Activated naive CD8-positive, alpha-beta T cell treated with anti-CD3 and anti-CD28 coated beads, Interleukin-2, amount 50 U/mL, for 24 hours (primary cell): ENCODE results near the gene HDAC3.

Source experiments
- ATAC-seq: fragments of 150-1000 bp; cut with Tn5 transposase; one replicate; pipeline ENCODE4 v1.10.0; 2021
- DNase-seq: peaks from one replicate; pipeline ENCODE4 v3.0.0; 2021
- H3K27ac Mint-ChIP-seq: one replicate; pipeline ENCODE4 v1.8.0; 2021; ENCODE audit warnings: mild to moderate bottlenecking, mixed read lengths
- H3K27me3 Mint-ChIP-seq: one replicate; pipeline ENCODE4 v1.8.0; 2021; ENCODE audit warnings: mixed read lengths
- H3K36me3 Mint-ChIP-seq: one replicate; pipeline ENCODE4 v1.8.0; 2021; ENCODE audit warnings: low read depth, mixed read lengths
- H3K4me1 Mint-ChIP-seq: one replicate; pipeline ENCODE4 v1.8.0; 2021; ENCODE audit warnings: mixed read lengths
- H3K4me3 Mint-ChIP-seq: one replicate; pipeline ENCODE4 v1.8.0; 2021; ENCODE audit warnings: mild to moderate bottlenecking, moderate library complexity, mixed read lengths
- H3K9me3 Mint-ChIP-seq: one replicate; pipeline ENCODE4 v1.8.0; 2021; ENCODE audit warnings: mixed read lengths

Gene HDAC3

GRCh38 chr5:141633871-141634561, 2.6 kb downstream of the HDAC3 start:
- H3K4me1 Mint-ChIP-seq: peaks cover 42% of the 10 kb centered on the region
- peak; percentile 30 for ATAC-seq
- H3K27me3 Mint-ChIP-seq: no peaks in the 10 kb centered on the region
- peak overlapping the region; percentile 5 for H3K27ac Mint-ChIP-seq
- peaks cover 37% of the 10 kb centered on the region for H3K36me3 Mint-ChIP-seq
- peak overlapping the region; percentile 37 for H3K4me3 Mint-ChIP-seq
- H3K9me3 Mint-ChIP-seq: no peaks in the 10 kb centered on the region
- no peak for DNase-seq

- peaks cover 32% of the 10 kb centered on the region for H3K4me1 Mint-ChIP-seq
- H3K9me3 Mint-ChIP-seq: no peaks in the 10 kb centered on the region
- no peak overlapping the region for H3K27ac Mint-ChIP-seq
- H3K27me3 Mint-ChIP-seq: no peaks in the 10 kb centered on the region
- H3K36me3 Mint-ChIP-seq: peaks cover 41% of the 10 kb centered on the region
- no peak for ATAC-seq
- H3K4me3 Mint-ChIP-seq: no peak overlapping the region
- DNase-seq: no peak
These were observed 4.0 kb downstream of the HDAC3 start for GRCh38 chr5:141632650-141633049.

- H3K27ac Mint-ChIP-seq: no peak overlapping the region
- peaks cover 26% of the 10 kb centered on the region for H3K4me1 Mint-ChIP-seq
- peaks cover 44% of the 10 kb centered on the region for H3K36me3 Mint-ChIP-seq
- no peaks in the 10 kb centered on the region for H3K9me3 Mint-ChIP-seq
- no peak overlapping the region for H3K4me3 Mint-ChIP-seq
- no peak for ATAC-seq
- H3K27me3 Mint-ChIP-seq: no peaks in the 10 kb centered on the region
- DNase-seq: no peak
These were observed 6.0 kb downstream of the HDAC3 start for GRCh38 chr5:141630570-141631140.

GRCh38 chr5:141628175-141628788, 8.4 kb downstream of the HDAC3 start:
- no peak overlapping the region for H3K27ac Mint-ChIP-seq
- peaks cover 50% of the 10 kb centered on the region for H3K36me3 Mint-ChIP-seq

GRCh38 chr5:141623611-141624010, 13.0 kb downstream of the HDAC3 start:
- ATAC-seq (no peak), DNase-seq (no peak)
- Mint-ChIP-seq H3K9me3 (no peaks in the 10 kb centered on the region), H3K27ac (peak overlapping the region; percentile 61), H3K36me3 (peaks cover 50% of the 10 kb centered on the region), H3K4me1 (peaks cover 24% of the 10 kb centered on the region), H3K4me3 (no peak overlapping the region), H3K27me3 (no peaks in the 10 kb centered on the region)

More at GRCh38 chr5:141628175-141628788, 8.4 kb downstream of the HDAC3 start:
- DNase-seq: no peak
- peaks cover 14% of the 10 kb centered on the region for H3K4me1 Mint-ChIP-seq
- H3K4me3 Mint-ChIP-seq: no peak overlapping the region
- no peaks in the 10 kb centered on the region for H3K27me3 Mint-ChIP-seq
- no peaks in the 10 kb centered on the region for H3K9me3 Mint-ChIP-seq
- ATAC-seq: no peak

GRCh38 chr5:141623186-141623585, 13.5 kb downstream of the HDAC3 start:
- no peak for DNase-seq
- Mint-ChIP-seq H3K27me3 (no peaks in the 10 kb centered on the region), H3K27ac (peak overlapping the region; percentile 61), H3K4me1 (peaks cover 24% of the 10 kb centered on the region), H3K36me3 (peaks cover 51% of the 10 kb centered on the region), H3K4me3 (no peak overlapping the region), H3K9me3 (no peaks in the 10 kb centered on the region)
- peak; percentile 25 for ATAC-seq

GRCh38 chr5:141618804-141619554, 17.7 kb downstream of the HDAC3 start, which contains the start of gene DIAPH1:
TSS of gene DIAPH1 (minus strand) at chr5:141619000. CDS start at chr5:141618914, 86 bp downstream.
- H3K9me3 Mint-ChIP-seq: no peaks in the 10 kb centered on the region
- peak; percentile 89 for ATAC-seq
- H3K27me3 Mint-ChIP-seq: no peaks in the 10 kb centered on the region
- DNase-seq: peak; percentile 99
- peaks cover 64% of the 10 kb centered on the region for H3K4me1 Mint-ChIP-seq
- H3K4me3 Mint-ChIP-seq: peak within 1 kb of the TSS; percentile 100
- peak within 1 kb of the TSS; percentile 98 for H3K27ac Mint-ChIP-seq
- peaks cover 61% of the 10 kb centered on the region for H3K36me3 Mint-ChIP-seq

GRCh38 chr5:141618030-141618803, 18.4 kb downstream of the HDAC3 start:
- Mint-ChIP-seq H3K9me3 (no peaks in the 10 kb centered on the region), H3K27me3 (no peaks in the 10 kb centered on the region), H3K4me3 (peak overlapping the region; percentile 100), H3K36me3 (peaks cover 55% of the 10 kb centered on the region), H3K4me1 (peaks cover 64% of the 10 kb centered on the region), H3K27ac (peak overlapping the region; percentile 98)
- peak; percentile 21 for ATAC-seq
- DNase-seq: peak; percentile 71

GRCh38 chr5:141617682-141618029, 19.0 kb downstream of the HDAC3 start:
- no peak for ATAC-seq
- DNase-seq: no peak
- Mint-ChIP-seq H3K4me1 (peaks cover 67% of the 10 kb centered on the region), H3K36me3 (peaks cover 58% of the 10 kb centered on the region), H3K27ac (peak overlapping the region; percentile 98), H3K4me3 (peak overlapping the region; percentile 100), H3K9me3 (no peaks in the 10 kb centered on the region), H3K27me3 (no peaks in the 10 kb centered on the region)

- Mint-ChIP-seq H3K4me1 (peaks cover 72% of the 10 kb centered on the region), H3K27me3 (no peaks in the 10 kb centered on the region), H3K27ac (peak overlapping the region; percentile 98), H3K36me3 (peaks cover 59% of the 10 kb centered on the region), H3K4me3 (peak overlapping the region; percentile 100), H3K9me3 (no peaks in the 10 kb centered on the region)
- ATAC-seq: no peak
- no peak for DNase-seq
These were observed 19.5 kb downstream of the HDAC3 start for GRCh38 chr5:141617128-141617527.

- Mint-ChIP-seq H3K27me3 (no peaks in the 10 kb centered on the region), H3K36me3 (peaks cover 58% of the 10 kb centered on the region), H3K9me3 (no peaks in the 10 kb centered on the region), H3K4me1 (peaks cover 76% of the 10 kb centered on the region), H3K27ac (peak overlapping the region; percentile 98), H3K4me3 (peak overlapping the region; percentile 100)
- no peak for DNase-seq
- no peak for ATAC-seq
These were observed 20.5 kb downstream of the HDAC3 start for GRCh38 chr5:141615991-141616720.

- H3K9me3 Mint-ChIP-seq: no peaks in the 10 kb centered on the region
These were observed 23.3 kb downstream of the HDAC3 start for GRCh38 chr5:141613344-141613743.

GRCh38 chr5:141611289-141611688, 25.4 kb downstream of the HDAC3 start:
- Mint-ChIP-seq H3K4me1 (peaks cover 96% of the 10 kb centered on the region), H3K4me3 (no peak overlapping the region), H3K27me3 (no peaks in the 10 kb centered on the region), H3K36me3 (peaks cover 43% of the 10 kb centered on the region), H3K9me3 (no peaks in the 10 kb centered on the region), H3K27ac (peak overlapping the region; percentile 4)
- DNase-seq (no peak), ATAC-seq (no peak)

More at GRCh38 chr5:141613344-141613743, 23.3 kb downstream of the HDAC3 start:
- Mint-ChIP-seq H3K27ac (peak overlapping the region; percentile 67), H3K27me3 (no peaks in the 10 kb centered on the region), H3K36me3 (peaks cover 57% of the 10 kb centered on the region), H3K4me1 (peaks cover 94% of the 10 kb centered on the region), H3K4me3 (peak overlapping the region; percentile 27)
- DNase-seq: no peak
- peak; percentile 42 for ATAC-seq
